ENCODE measurements around the gene MLPH. TPM values are rescaled to one million over a fixed set of nuclear protein-coding genes. Genes with fewer than 3 reads are reported as not detected.

MLPH gene
- total and polyA plus RNA-seq, 9 of the 15 experiments (the other 6 are each of a cell fraction or from before 2014, with no cell fraction given) = 0.22 TPM; not detected in 8

DNA sequence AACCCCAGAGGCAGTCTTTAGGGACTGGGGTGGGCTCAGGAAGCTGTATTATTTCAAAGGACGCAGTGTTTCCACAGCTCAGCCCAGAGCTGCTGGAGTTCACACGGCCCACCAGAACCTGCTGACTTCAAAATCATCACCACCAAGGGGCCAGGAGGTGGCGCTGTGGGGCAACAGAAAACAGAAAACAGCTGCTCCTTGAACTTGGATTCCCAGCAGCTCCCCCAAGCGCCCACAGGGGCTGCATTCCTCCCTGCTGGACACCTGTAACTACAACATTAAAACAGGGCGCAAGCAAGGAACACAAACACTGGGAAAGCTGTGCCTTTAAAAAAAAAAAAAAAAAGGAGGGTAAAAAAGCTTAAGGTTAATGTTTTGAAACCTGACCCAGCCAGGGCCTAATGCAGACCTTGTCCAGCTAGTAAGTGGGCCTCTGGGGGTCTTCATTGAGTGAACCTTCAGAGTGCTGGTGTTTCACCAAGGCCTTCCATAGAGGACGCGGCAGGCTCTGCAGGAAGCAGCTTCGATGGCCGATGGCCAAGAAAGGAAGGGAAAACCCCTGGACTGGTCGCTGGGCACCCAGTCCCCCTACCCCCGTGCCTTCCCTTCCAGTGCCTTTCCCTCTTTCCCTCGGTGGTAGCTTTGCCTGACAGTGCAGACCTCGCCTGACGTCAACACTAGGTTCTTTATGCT lies 25.9 kb downstream of the MLPH start (continued):
- TF ChIP-seq REST (IDR thresholded peaks at IDR 0.05; ENCODE audit: borderline replicate concordance) (peak; percentile 71), REST (CRISPR knock-in tag; IDR thresholded peaks at IDR 0.05; ENCODE audit: low read depth) (no peak), DACH1 (IDR thresholded peaks at IDR 0.05; ENCODE audit: partially characterized antibody) (peak; percentile 77), ZNF354B (CRISPR knock-in tag; IDR thresholded peaks at IDR 0.05) (no peak), ZNF766 (CRISPR knock-in tag; conservative IDR thresholded peaks at IDR 0.05) (no peak), ZBTB5 (IDR thresholded peaks at IDR 0.05) (no peak), SMARCA4 (IDR thresholded peaks at IDR 0.05) (no peak), U2AF1 (optimal IDR thresholded peaks at IDR 0.05; ENCODE audit: low read depth, low read length) (no peak), EP300 (IDR thresholded peaks at IDR 0.05; ENCODE audit: low read length) (no peak), THRAP3 (IDR thresholded peaks at IDR 0.05; ENCODE audit: borderline replicate concordance) (no peak), E2F3 (CRISPR knock-in tag; IDR thresholded peaks at IDR 0.05) (no peak), XRCC5 (IDR thresholded peaks at IDR 0.05; ENCODE audit: low read depth, low read length) (0 out of 2 replicates have a peak, but pooled peaks have one; percentile 74), ZFX (CRISPR knock-in tag; IDR thresholded peaks at IDR 0.05) (no peak)
- TF ChIP-seq, protein P1, sequence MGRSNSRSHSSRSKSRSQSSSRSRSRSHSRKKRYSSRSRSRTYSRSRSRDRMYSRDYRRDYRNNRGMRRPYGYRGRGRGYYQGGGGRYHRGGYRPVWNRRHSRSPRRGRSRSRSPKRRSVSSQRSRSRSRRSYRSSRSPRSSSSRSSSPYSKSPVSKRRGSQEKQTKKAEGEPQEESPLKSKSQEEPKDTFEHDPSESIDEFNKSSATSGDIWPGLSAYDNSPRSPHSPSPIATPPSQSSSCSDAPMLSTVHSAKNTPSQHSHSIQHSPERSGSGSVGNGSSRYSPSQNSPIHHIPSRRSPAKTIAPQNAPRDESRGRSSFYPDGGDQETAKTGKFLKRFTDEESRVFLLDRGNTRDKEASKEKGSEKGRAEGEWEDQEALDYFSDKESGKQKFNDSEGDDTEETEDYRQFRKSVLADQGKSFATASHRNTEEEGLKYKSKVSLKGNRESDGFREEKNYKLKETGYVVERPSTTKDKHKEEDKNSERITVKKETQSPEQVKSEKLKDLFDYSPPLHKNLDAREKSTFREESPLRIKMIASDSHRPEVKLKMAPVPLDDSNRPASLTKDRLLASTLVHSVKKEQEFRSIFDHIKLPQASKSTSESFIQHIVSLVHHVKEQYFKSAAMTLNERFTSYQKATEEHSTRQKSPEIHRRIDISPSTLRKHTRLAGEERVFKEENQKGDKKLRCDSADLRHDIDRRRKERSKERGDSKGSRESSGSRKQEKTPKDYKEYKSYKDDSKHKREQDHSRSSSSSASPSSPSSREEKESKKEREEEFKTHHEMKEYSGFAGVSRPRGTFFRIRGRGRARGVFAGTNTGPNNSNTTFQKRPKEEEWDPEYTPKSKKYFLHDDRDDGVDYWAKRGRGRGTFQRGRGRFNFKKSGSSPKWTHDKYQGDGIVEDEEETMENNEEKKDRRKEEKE (IDR thresholded peaks at IDR 0.05; ENCODE audit: borderline replicate concordance in 1 of 2, control insufficient read depth in 1 of 2, low read depth in 2 of 2, low read length in 1 of 2) = no peak

All from K562 (cell line).